ENCODE measurements around the gene ABI3BP. TPM values are rescaled to one million over a fixed set of nuclear protein-coding genes. Genes with fewer than 3 reads are reported as not detected.

The ABI3BP gene
- total RNA-seq, 2 donors from 2014 or later, result not detected

DNA sequence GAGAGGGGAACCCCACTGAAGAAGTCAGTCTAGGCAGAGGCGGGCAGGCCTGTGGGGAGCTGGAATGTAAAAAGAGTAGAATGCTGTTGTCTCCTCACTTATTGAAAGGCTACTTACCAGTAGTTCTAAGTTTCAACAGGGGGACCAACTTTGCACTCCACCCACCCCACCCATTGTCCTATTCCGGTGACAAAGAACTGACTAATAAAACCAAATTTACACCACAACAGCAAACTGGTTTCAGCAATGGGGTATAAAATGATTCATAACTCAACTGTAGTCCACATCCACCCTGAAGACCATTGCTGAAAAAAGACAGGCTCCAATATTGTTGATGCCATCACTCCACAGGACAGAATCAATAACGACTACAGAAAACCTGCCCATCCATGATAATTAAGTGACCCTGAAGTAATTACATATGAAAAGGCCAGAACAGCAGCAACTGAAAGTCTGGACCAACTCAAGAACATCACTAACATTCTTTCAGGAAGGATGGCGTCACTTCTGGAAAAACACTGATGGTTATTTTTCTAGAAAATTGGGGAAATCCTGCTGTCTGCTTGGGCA, 80.2 kb downstream of the ABI3BP start:
- ATAC-seq, result no peak
- H3K4me1 Mint-ChIP-seq, result no peaks in the 10 kb centered on the region
- H3K36me3 Mint-ChIP-seq (ENCODE audit: low read depth), result no peaks in the 10 kb centered on the region
- no peaks in the 10 kb centered on the region for H3K9me3 ChIP-seq (ENCODE audit: control insufficient read depth, low read length, poor library complexity, severe bottlenecking)
- no peak for DNase-seq
- peaks cover 22% of the 10 kb centered on the region for H3K27me3 Mint-ChIP-seq
- no peak overlapping the region for H3K4me3 Mint-ChIP-seq
- H3K27ac Mint-ChIP-seq, result no peak overlapping the region

DNA sequence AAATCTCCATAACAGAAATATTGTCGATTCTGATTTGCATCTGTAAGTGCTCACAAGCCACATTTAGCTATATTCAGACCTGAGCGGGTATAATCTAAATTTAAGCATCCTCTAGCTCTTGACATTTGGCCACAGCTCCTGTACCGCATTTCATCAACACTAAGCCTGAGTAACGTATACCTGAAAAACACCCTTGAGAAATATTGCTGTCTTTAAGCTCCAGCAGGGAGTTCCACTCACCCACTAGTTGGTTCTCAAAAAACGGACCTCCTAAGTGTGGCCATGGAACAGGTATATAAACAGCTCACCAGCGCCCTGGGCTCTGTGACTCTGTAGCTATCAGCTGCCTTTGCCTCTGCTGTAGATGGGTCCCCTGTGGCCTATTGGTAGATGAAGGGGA, 80.7 kb downstream of the ABI3BP start:
- no peaks in the 10 kb centered on the region for H3K9me3 ChIP-seq (ENCODE audit: control insufficient read depth, low read length, poor library complexity, severe bottlenecking)
- H3K36me3 Mint-ChIP-seq (ENCODE audit: low read depth), result no peaks in the 10 kb centered on the region
- no peak overlapping the region for H3K27ac Mint-ChIP-seq
- no peak overlapping the region for H3K4me3 Mint-ChIP-seq
- no peak for ATAC-seq
- H3K27me3 Mint-ChIP-seq, result peaks cover 23% of the 10 kb centered on the region
- DNase-seq, result no peak
- H3K4me1 Mint-ChIP-seq, result no peaks in the 10 kb centered on the region

DNA sequence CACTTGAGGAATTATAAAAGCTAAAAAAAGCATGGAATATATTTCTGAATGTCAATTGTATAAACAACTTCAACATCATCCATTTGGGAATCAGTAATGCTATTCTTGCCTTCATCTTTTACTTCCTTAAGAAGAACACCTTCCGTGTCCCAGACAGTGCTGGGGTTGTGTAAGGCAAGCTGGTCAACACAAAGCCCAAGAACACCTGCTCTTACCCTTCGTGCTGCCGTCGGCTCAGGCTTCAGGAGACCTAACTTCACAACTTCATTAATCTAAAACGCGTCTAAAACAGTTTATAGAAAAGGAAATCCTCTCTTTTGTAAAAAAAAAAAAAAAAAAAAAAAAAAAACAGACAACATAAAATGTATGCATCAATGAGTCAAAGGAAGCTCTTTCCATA, 81.3 kb downstream of the ABI3BP start:
- Mint-ChIP-seq H3K36me3 (ENCODE audit: low read depth) (no peaks in the 10 kb centered on the region), H3K27ac (no peak overlapping the region), H3K27me3 (peaks cover 28% of the 10 kb centered on the region), H3K4me1 (no peaks in the 10 kb centered on the region), H3K4me3 (no peak overlapping the region)
- DNase-seq, result no peak
- no peak for ATAC-seq
- H3K9me3 ChIP-seq (ENCODE audit: control insufficient read depth, low read length, poor library complexity, severe bottlenecking), result no peaks in the 10 kb centered on the region

DNA sequence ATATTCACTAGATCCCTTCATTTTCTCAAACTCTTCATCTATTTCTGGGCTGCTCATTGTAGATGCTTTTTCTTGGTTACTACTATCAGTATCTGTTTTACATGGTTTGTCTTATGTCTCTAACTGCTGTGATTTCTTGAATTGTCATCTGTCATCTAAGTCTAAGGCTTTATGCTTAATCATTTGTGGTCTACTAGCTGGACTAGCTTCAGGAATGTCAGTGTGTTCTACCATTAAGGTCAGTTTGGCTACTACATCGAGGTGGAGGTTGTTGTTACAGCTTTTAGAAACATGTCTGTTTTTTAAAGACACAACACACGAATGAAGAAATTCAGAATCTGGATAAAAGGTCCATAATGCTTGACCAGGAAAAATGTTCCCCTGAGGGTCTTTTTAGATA, 82.2 kb downstream of the ABI3BP start:
- DNase-seq (no peak), ATAC-seq (no peak)
- Mint-ChIP-seq H3K4me1 (no peaks in the 10 kb centered on the region), H3K4me3 (no peak overlapping the region), H3K27me3 (peaks cover 26% of the 10 kb centered on the region), H3K27ac (no peak overlapping the region), H3K36me3 (ENCODE audit: low read depth) (no peaks in the 10 kb centered on the region)
- no peaks in the 10 kb centered on the region for H3K9me3 ChIP-seq (ENCODE audit: control insufficient read depth, low read length, poor library complexity, severe bottlenecking)

DNA sequence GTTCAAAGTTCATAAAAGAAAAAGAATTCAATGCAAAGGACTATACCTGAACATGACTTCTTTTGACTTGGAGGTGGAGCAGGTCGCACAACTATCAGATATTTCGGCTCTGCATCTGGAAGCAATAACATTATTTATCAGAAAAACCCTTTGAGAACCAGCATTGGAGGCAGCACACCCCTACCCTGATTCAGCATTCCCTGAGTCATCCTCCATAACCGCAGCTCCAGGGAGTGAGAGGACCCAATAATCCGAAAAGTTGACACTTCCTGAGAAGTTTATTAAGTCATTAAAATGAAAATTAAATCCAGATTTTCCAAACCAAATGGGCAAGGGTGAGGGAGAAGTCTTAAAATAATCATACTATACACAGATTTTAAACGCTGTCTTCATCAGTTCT, 90.6 kb downstream of the ABI3BP start:
- no peaks in the 10 kb centered on the region for H3K9me3 ChIP-seq (ENCODE audit: control insufficient read depth, low read length, poor library complexity, severe bottlenecking)
- Mint-ChIP-seq H3K27ac (no peak overlapping the region), H3K36me3 (ENCODE audit: low read depth) (no peaks in the 10 kb centered on the region), H3K4me3 (no peak overlapping the region), H3K27me3 (peaks cover 10% of the 10 kb centered on the region), H3K4me1 (peaks cover 12% of the 10 kb centered on the region)
- DNase-seq, result no peak
- no peak for ATAC-seq

DNA sequence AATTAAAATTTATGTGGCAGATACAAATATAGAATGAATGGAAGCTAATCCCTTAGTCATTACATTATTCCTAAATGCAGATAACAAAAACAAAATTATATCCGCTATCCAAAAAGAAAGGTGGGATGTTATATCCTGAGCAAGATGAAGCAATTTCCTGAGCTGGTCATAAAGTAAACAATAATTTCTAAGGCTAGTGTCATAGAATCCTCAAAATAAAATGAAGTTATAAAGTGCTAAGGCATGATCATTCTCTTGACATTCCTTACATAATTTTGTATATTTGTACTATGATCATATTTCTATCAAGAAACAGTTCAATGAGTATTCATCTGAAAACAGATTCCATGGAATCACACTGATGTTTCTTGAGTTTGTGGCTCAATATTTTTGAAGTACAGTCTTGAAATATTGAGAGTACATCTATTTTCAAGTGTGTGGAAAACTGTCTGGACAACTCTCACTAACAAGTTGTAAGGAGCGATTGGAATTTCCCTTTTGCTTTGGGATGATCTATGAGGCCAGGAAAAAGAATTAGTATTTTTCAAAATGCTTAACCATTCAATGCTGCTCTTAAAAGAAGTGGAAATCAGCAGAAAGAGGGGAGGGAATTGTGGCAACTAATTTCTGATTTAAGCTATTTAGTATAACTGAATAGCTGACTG, 92.4 kb downstream of the ABI3BP start:
- peaks cover 12% of the 10 kb centered on the region for H3K4me1 Mint-ChIP-seq
- no peak overlapping the region for H3K27ac Mint-ChIP-seq
- H3K4me3 Mint-ChIP-seq, result no peak overlapping the region
- ATAC-seq (no peak), DNase-seq (no peak)
- no peaks in the 10 kb centered on the region for H3K36me3 Mint-ChIP-seq (ENCODE audit: low read depth)
- H3K27me3 Mint-ChIP-seq, result peaks cover 5% of the 10 kb centered on the region
- H3K9me3 ChIP-seq (ENCODE audit: control insufficient read depth, low read length, poor library complexity, severe bottlenecking), result no peaks in the 10 kb centered on the region

DNA sequence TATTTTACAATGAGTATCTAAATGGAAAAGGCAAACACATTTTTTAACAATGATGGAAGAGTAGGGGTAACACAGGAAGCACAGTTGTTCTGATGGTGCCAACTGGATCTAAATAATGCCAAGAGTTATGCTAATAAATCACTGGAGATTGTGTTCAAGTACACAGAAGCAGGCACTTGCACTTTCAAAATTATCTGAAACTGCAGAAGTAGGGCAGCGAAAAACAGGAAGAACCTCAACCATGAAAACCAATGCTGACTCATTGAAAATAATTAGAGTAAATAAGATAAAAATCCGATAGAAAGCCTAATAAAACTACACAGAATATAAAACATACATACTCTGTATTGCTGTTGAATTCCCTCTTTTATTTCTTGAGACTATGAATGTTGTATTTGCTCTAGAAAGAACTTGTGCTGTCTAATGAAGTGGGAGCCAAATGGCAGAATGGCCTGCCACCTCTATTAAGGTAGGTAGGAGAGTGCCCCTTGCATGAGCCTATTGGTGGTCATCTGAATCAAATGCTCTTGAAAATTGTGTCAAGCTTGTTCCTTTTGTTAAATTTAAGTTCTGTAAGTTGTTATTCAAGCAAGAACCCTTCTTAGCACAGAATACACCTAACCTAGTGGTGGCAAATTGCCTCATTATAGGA, 93.7 kb downstream of the ABI3BP start:
- peak overlapping the region; percentile 49 for H3K27ac Mint-ChIP-seq
- no peaks in the 10 kb centered on the region for H3K9me3 ChIP-seq (ENCODE audit: control insufficient read depth, low read length, poor library complexity, severe bottlenecking)
- no peak overlapping the region for H3K4me3 Mint-ChIP-seq
- ATAC-seq (no peak), DNase-seq (no peak)
- H3K36me3 Mint-ChIP-seq (ENCODE audit: low read depth), result no peaks in the 10 kb centered on the region
- peaks cover 12% of the 10 kb centered on the region for H3K4me1 Mint-ChIP-seq
- H3K27me3 Mint-ChIP-seq, result peaks cover 5% of the 10 kb centered on the region

DNA sequence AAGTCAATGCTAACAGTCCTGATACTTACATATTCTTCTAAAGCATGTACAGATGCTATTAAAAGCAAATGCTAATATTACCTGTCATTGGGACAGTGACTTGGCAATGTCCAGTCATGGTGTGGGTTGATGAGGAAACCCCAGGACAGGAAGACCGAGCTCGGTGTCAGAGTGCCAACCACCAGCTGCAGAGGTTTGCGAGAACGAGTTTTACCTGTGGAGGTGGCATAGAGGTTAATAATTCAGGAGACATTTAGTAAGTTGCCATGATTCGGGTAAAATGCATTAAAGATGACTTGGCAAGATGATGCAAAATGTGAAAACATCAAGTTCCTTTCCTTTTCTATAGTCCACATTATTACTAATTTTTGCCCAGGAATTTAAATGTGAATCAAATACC, 94.5 kb downstream of the ABI3BP start:
- H3K36me3 Mint-ChIP-seq (ENCODE audit: low read depth), result no peaks in the 10 kb centered on the region

DNA sequence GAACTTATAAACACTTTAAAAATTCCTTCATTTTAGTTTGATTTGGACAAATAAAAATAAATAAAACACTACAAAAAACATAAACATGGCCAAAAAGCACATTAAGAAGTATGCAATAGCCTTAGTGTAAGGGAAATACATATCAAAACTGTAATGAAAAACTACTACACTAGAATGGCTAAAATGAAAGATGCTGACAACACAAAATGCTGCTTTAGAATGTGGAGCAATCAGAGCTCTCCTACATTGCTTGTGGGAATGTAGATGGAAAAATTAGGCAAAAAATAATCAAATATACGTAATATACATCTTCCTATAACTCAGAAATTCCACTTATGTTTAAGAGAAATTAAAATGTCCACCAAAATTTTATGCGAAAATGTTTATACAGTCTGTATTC, 96.2 kb downstream of the ABI3BP start:
- no peak for ATAC-seq
- Mint-ChIP-seq H3K4me1 (peaks cover 12% of the 10 kb centered on the region), H3K4me3 (no peak overlapping the region), H3K27me3 (peaks cover 6% of the 10 kb centered on the region), H3K36me3 (ENCODE audit: low read depth) (no peaks in the 10 kb centered on the region), H3K27ac (no peak overlapping the region)
- no peaks in the 10 kb centered on the region for H3K9me3 ChIP-seq (ENCODE audit: control insufficient read depth, low read length, poor library complexity, severe bottlenecking)
- DNase-seq, result no peak

More for the DNA sequence above, 94.5 kb downstream of the ABI3BP start:
- H3K9me3 ChIP-seq (ENCODE audit: control insufficient read depth, low read length, poor library complexity, severe bottlenecking), result no peaks in the 10 kb centered on the region
- H3K27me3 Mint-ChIP-seq, result peaks cover 5% of the 10 kb centered on the region
- no peak for DNase-seq
- no peak for ATAC-seq
- H3K4me3 Mint-ChIP-seq, result peak overlapping the region; percentile 61
- peaks cover 12% of the 10 kb centered on the region for H3K4me1 Mint-ChIP-seq
- peak overlapping the region; percentile 49 for H3K27ac Mint-ChIP-seq

DNA sequence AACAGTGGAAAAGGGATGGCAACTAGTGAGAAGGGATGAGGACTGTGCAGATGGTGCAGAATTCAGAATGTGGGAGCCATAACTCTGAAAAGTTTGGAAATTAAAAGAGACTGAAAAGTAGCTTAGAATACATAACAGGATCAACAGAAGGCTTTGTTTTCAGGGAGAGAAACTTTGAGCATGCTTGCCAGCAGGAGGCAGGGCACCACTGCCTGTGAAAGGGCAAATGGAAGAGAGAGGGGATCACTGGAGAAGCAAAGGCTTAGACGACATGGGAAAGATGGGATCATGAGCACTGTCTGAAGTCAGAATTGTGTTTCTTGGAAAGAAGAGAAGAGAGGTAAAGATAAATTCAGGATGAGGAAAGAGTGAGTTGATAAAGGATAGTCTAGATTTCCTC, 99.6 kb downstream of the ABI3BP start:
- peaks cover 27% of the 10 kb centered on the region for H3K27me3 Mint-ChIP-seq
- H3K27ac Mint-ChIP-seq, result no peak overlapping the region
- no peak for DNase-seq
- no peaks in the 10 kb centered on the region for H3K36me3 Mint-ChIP-seq (ENCODE audit: low read depth)
- no peak overlapping the region for H3K4me3 Mint-ChIP-seq
- ATAC-seq, result no peak
- no peaks in the 10 kb centered on the region for H3K9me3 ChIP-seq (ENCODE audit: control insufficient read depth, low read length, poor library complexity, severe bottlenecking)
- peaks cover 6% of the 10 kb centered on the region for H3K4me1 Mint-ChIP-seq

DNA sequence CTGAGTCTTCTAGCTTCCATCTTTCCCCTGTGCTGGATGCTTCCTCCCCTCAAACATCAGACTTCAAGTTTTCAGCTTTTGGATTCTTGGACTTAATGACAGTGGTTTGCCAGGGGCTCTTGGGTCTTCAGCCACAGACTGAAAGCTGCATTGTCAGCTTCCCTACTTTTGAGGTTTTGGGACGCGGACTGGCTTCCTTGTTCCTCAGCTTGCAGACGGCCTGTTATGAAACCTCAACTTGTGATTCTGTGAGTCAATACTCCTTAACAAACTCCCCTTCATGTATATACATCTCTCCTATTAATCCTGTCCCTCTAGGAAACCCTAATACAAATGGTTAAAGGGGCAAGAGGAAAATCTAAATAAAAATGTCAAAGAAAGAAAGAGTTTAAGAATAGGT, 100.1 kb downstream of the ABI3BP start:
- peaks cover 27% of the 10 kb centered on the region for H3K27me3 Mint-ChIP-seq
- DNase-seq, result no peak
- H3K9me3 ChIP-seq (ENCODE audit: control insufficient read depth, low read length, poor library complexity, severe bottlenecking), result no peaks in the 10 kb centered on the region
- H3K4me1 Mint-ChIP-seq, result peaks cover 1% of the 10 kb centered on the region
- no peak for ATAC-seq
- no peaks in the 10 kb centered on the region for H3K36me3 Mint-ChIP-seq (ENCODE audit: low read depth)
- no peak overlapping the region for H3K4me3 Mint-ChIP-seq
- no peak overlapping the region for H3K27ac Mint-ChIP-seq

DNA sequence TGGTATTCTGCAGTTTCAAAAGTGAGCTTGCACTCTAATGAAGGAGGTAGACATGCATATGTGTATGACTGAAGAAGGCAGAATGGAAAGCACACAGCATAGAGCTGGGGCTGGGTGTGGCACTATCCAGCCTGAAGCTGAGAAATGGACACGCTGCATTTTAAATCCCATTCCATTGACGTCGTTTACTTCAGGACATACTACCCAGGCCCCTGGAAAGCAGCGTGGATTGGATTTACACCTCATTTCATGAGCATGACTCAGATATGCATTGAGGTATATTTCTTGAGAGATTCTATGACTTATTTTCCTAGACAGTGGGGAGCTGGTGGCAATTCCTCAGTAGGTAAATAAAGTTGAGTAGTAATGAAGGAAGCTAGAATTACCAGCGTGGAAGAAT, 101.4 kb downstream of the ABI3BP start:
- no peak for ATAC-seq
- no peak overlapping the region for H3K27ac Mint-ChIP-seq
- peaks cover 27% of the 10 kb centered on the region for H3K27me3 Mint-ChIP-seq
- H3K4me3 Mint-ChIP-seq, result no peak overlapping the region
- DNase-seq, result no peak
- no peaks in the 10 kb centered on the region for H3K36me3 Mint-ChIP-seq (ENCODE audit: low read depth)
- no peaks in the 10 kb centered on the region for H3K9me3 ChIP-seq (ENCODE audit: control insufficient read depth, low read length, poor library complexity, severe bottlenecking)
- no peaks in the 10 kb centered on the region for H3K4me1 Mint-ChIP-seq

DNA sequence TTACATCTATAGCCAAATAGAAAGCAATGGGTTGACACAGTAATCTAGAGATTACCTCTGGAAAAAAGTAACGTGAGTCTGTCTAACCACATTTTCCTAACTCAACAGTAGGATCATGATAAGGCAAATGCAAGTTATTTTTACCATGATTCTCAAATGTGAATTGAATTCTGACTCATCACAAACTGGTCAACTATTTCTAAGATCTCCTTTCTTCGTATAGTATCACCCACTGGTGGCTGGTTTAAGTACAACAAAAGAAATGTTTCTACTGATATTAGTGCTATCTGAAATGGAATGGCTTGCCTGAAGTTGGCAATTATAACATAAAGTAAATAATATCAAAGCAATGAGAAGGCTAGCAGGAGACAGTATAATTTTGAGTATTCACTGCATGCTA, 102.2 kb downstream of the ABI3BP start:
- Mint-ChIP-seq H3K27me3 (peaks cover 31% of the 10 kb centered on the region), H3K27ac (no peak overlapping the region), H3K36me3 (ENCODE audit: low read depth) (no peaks in the 10 kb centered on the region)

DNA sequence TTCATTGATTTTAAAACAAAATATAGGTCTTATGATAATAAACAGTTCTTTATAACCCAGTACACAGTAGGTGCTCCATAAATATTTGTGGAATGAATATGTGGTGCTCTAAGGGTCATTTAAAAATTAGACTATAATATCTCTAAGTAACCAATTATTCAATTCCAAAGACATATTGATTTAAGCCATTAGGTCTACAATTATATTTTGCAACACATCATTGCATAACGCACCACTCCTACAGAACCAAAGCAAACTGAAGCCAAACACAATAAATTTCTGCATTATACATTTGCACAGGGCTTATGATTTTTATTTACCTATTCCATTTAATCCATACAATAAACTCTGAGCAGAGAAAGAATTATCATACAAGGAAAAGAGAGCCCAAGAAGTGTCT, 104.3 kb downstream of the ABI3BP start:
- H3K4me3 Mint-ChIP-seq, result no peak overlapping the region
- no peaks in the 10 kb centered on the region for H3K9me3 ChIP-seq (ENCODE audit: control insufficient read depth, low read length, poor library complexity, severe bottlenecking)
- DNase-seq, result no peak
- H3K36me3 Mint-ChIP-seq (ENCODE audit: low read depth), result no peaks in the 10 kb centered on the region
- H3K27ac Mint-ChIP-seq, result no peak overlapping the region
- H3K4me1 Mint-ChIP-seq, result no peaks in the 10 kb centered on the region
- H3K27me3 Mint-ChIP-seq, result peaks cover 40% of the 10 kb centered on the region
- ATAC-seq, result no peak

More for the DNA sequence above, 102.2 kb downstream of the ABI3BP start:
- no peaks in the 10 kb centered on the region for H3K4me1 Mint-ChIP-seq
- ATAC-seq, result no peak
- H3K9me3 ChIP-seq (ENCODE audit: control insufficient read depth, low read length, poor library complexity, severe bottlenecking), result no peaks in the 10 kb centered on the region
- H3K4me3 Mint-ChIP-seq, result no peak overlapping the region
- no peak for DNase-seq

Measured in T-helper 17 cell (primary cell).